Umbilical cord (tissue), 2 donors: ENCODE results near the gene TMEM101. TPM values are rescaled to one million over a fixed set of nuclear protein-coding genes. Genes with fewer than 3 reads are reported as not detected.
"Not testable (repeated sequence)": the region's sequence is repeated elsewhere in the genome, so short reads cannot be mapped to it uniquely, and the experiment has no call there.

Experiments
- DNase-seq: peaks from one replicate; pipeline ENCODE4 v3.0.0-alpha.2; 2015; ENCODE audit warnings: low spot score
- total RNA-seq: library from RNA; depleted of rRNA; stranded (reverse); fragments of >200 nt; gene quantifications from one replicate; pipeline ENCODE4 v1.2.3, GENCODE V29; 2014; ENCODE audit warnings: low replicate concordance; ENCODE audit not compliant: insufficient read depth

Gene TMEM101
- total RNA-seq = 47.2 TPM

- DNase-seq = peak; percentile 95
Observed at GRCh38 chr17:44014437-44015172, at the start of gene TMEM101. Gene TMEM101, minus strand, starts transcription at chr17:44014963. Its CDS starts 11 bp downstream, at chr17:44014952.

- DNase-seq = no peak
Observed at GRCh38 chr17:44063704-44064639, 49.2 kb upstream of the TMEM101 start.

GRCh38 chr17:44062871-44063270, 48.1 kb upstream of the TMEM101 start:
- no peak for DNase-seq

GRCh38 chr17:44061446-44061845, 46.7 kb upstream of the TMEM101 start:
- no peak for DNase-seq

GRCh38 chr17:44059101-44059892, 44.5 kb upstream of the TMEM101 start:
- DNase-seq = no peak

- DNase-seq = no peak
Observed at GRCh38 chr17:44053125-44053872, 38.5 kb upstream of the TMEM101 start.

- DNase-seq = no peak
Observed at GRCh38 chr17:44049294-44050060, 34.7 kb upstream of the TMEM101 start.

GRCh38 chr17:44046893-44047292, 32.1 kb upstream of the TMEM101 start:
- DNase-seq = not testable (repeated sequence)

- no peak for DNase-seq
Observed at GRCh38 chr17:44045486-44045885, 30.7 kb upstream of the TMEM101 start.

- no peak for DNase-seq
Observed at GRCh38 chr17:44044071-44044470, 29.3 kb upstream of the TMEM101 start.

- peak; percentile 17 for DNase-seq
Observed at GRCh38 chr17:44043272-44043696, 28.5 kb upstream of the TMEM101 start.

- DNase-seq = no peak
Observed at GRCh38 chr17:44039829-44040635, 25.3 kb upstream of the TMEM101 start.

- DNase-seq = no peak
Observed at GRCh38 chr17:44038604-44039011, 23.8 kb upstream of the TMEM101 start.

- DNase-seq = no peak
Observed at GRCh38 chr17:44037471-44037870, 22.7 kb upstream of the TMEM101 start.

- not testable (repeated sequence) for DNase-seq
Observed at GRCh38 chr17:44034688-44035087, 19.9 kb upstream of the TMEM101 start.

GRCh38 chr17:44033861-44034408, 19.2 kb upstream of the TMEM101 start:
- no peak for DNase-seq

- DNase-seq = no peak
Observed at GRCh38 chr17:44030482-44030881, 15.7 kb upstream of the TMEM101 start.

- no peak for DNase-seq
Observed at GRCh38 chr17:44029736-44030135, 15.0 kb upstream of the TMEM101 start.

- no peak for DNase-seq
Observed at GRCh38 chr17:44024853-44025252, 10.1 kb upstream of the TMEM101 start.
